DMS153 treated with DMSO at 0.1 percent for 48 hours (cell line): Measurements from ENCODE around the gene KRT14.
"Not testable (repeated sequence)": the region's sequence is repeated elsewhere in the genome, so short reads cannot be mapped to it uniquely, and the experiment has no call there.

Source experiments
- DNase-seq: peaks from one replicate; lab custom pipeline; 2025; ENCODE audit not compliant: unreplicated experiment; lab: John Stamatoyannopoulos, UW

KRT14 gene

GRCh38 chr17:41580244-41580575 lies 6.5 kb downstream of the KRT14 start:
- DNase-seq: no peak

- peak; percentile 76 for DNase-seq
These were observed 7.0 kb downstream of the KRT14 start for GRCh38 chr17:41579484-41580243.

- no peak for DNase-seq
These were observed 7.7 kb downstream of the KRT14 start for GRCh38 chr17:41578971-41579370.

GRCh38 chr17:41578538-41578937 lies 8.2 kb downstream of the KRT14 start:
- no peak for DNase-seq

- not testable (repeated sequence) for DNase-seq
These were observed 10.0 kb downstream of the KRT14 start for GRCh38 chr17:41576740-41577139.

- DNase-seq: no peak
These were observed 11.4 kb downstream of the KRT14 start for GRCh38 chr17:41575336-41575735.

- no peak for DNase-seq
These were observed 14.9 kb downstream of the KRT14 start, which contains the start of gene KRT9 for GRCh38 chr17:41571561-41572434. Gene KRT9 (minus strand): TSS chr17:41572059. CDS start chr17:41571992, 67 bp downstream.

GRCh38 chr17:41567317-41567716 lies 19.4 kb downstream of the KRT14 start:
- no peak for DNase-seq

- DNase-seq: no peak
These were observed 21.4 kb downstream of the KRT14 start for GRCh38 chr17:41565338-41565737.

- no peak for DNase-seq
These were observed 23.0 kb downstream of the KRT14 start for GRCh38 chr17:41563607-41564170.

- DNase-seq: no peak
These were observed 25.1 kb downstream of the KRT14 start for GRCh38 chr17:41561554-41561953.

- no peak for DNase-seq
These were observed 27.1 kb downstream of the KRT14 start for GRCh38 chr17:41559548-41559947.

- DNase-seq: no peak
These were observed 29.8 kb downstream of the KRT14 start for GRCh38 chr17:41556931-41557330.

- no peak for DNase-seq
These were observed 30.4 kb downstream of the KRT14 start for GRCh38 chr17:41556306-41556705.

GRCh38 chr17:41555105-41555887 lies 31.4 kb downstream of the KRT14 start:
- no peak for DNase-seq

- no peak for DNase-seq
These were observed 32.6 kb downstream of the KRT14 start for GRCh38 chr17:41553987-41554680.

GRCh38 chr17:41553176-41553575 lies 33.5 kb downstream of the KRT14 start:
- DNase-seq: no peak

- DNase-seq: no peak
These were observed 34.2 kb downstream of the KRT14 start for GRCh38 chr17:41552455-41552854.

GRCh38 chr17:41551365-41551764 lies 35.3 kb downstream of the KRT14 start:
- no peak for DNase-seq

- DNase-seq: no peak
These were observed 37.1 kb downstream of the KRT14 start for GRCh38 chr17:41549596-41550039.
